Activated CD8-positive, alpha-beta memory T cell treated with anti-CD3 and anti-CD28 coated beads for 48 hours (primary cell): ENCODE results near the gene ATXN1.

ENCODE experiments used
- DNase-seq, 3 experiments: peaks; one replicate each; pipeline ENCODE4 v3.0.0-alpha.2; 2020; ENCODE audit warnings: low read depth in 2 of 3, low spot score in 2 of 3

The ATXN1 gene

GRCh38 chr6:16783952-16784565 lies 22.8 kb upstream of the ATXN1 start:
- DNase-seq, result no peak

GRCh38 chr6:16783509-16783908 lies 22.2 kb upstream of the ATXN1 start:
- DNase-seq, result no peak

- DNase-seq, result no peak
These were observed 21.0 kb upstream of the ATXN1 start for GRCh38 chr6:16782278-16782677.

GRCh38 chr6:16781348-16782169 lies 20.3 kb upstream of the ATXN1 start:
- no peak for DNase-seq

- DNase-seq, result no peak
These were observed 17.3 kb upstream of the ATXN1 start for GRCh38 chr6:16778521-16778920.

- no peak for DNase-seq
These were observed 16.5 kb upstream of the ATXN1 start for GRCh38 chr6:16777794-16778193.

- DNase-seq, result no peak
These were observed 15.2 kb upstream of the ATXN1 start for GRCh38 chr6:16776394-16777017.

- no peak for DNase-seq
These were observed 13.2 kb upstream of the ATXN1 start for GRCh38 chr6:16774437-16774836.

- no peak for DNase-seq
These were observed 12.1 kb upstream of the ATXN1 start for GRCh38 chr6:16773362-16773761.

- peak; percentile 31 to 53 (median 38) for DNase-seq
These were observed 9.7 kb upstream of the ATXN1 start for GRCh38 chr6:16770701-16771569.

- DNase-seq, result no peak
These were observed 8.7 kb upstream of the ATXN1 start for GRCh38 chr6:16769986-16770376.

GRCh38 chr6:16769131-16769985 lies 8.1 kb upstream of the ATXN1 start:
- peak in 1 of 3 experiments; percentile 41 for DNase-seq

- DNase-seq, result no peak
These were observed 7.2 kb upstream of the ATXN1 start for GRCh38 chr6:16768477-16768830.

- DNase-seq, result no peak
These were observed 6.7 kb upstream of the ATXN1 start for GRCh38 chr6:16767765-16768476.

GRCh38 chr6:16766836-16767745 lies 5.8 kb upstream of the ATXN1 start:
- DNase-seq, result no peak

GRCh38 chr6:16766043-16766536 lies 4.8 kb upstream of the ATXN1 start:
- DNase-seq, result no peak

GRCh38 chr6:16765235-16765634 lies 4.0 kb upstream of the ATXN1 start:
- no peak for DNase-seq

GRCh38 chr6:16764188-16764950 lies 3.1 kb upstream of the ATXN1 start:
- DNase-seq, result no peak
